Endothelial cell of umbilical vein (primary cell): ENCODE results near the gene NHS.

Experiments used
- CTCF ChIP-seq, 2 donors: IDR thresholded peaks; 1 replicate in 1 of 2; 2 replicates in 1 of 2; pipeline ENCODE4 v1.5.1; 2011; ENCODE audit warnings: low read length in 2 of 2, mild to moderate bottlenecking in 2 of 2, moderate library complexity in 2 of 2, control low read depth in 1 of 2, inconsistent platforms in 1 of 2, low read depth in 1 of 2; ENCODE audit not compliant: insufficient read depth in 1 of 2; ENCODE audit errors: extremely low read depth in 1 of 2
- EZH2 ChIP-seq: IDR thresholded peaks from 2 replicates; pipeline ENCODE4 v1.6.1; 2012; ENCODE audit warnings: borderline replicate concordance, low read depth, mild to moderate bottlenecking, moderate library complexity, low read length, inconsistent platforms; ENCODE audit not compliant: severe bottlenecking
- POLR2A ChIP-seq: IDR thresholded peaks from 2 replicates; pipeline ENCODE4 v1.6.1; 2012; ENCODE audit warnings: low read depth, mild to moderate bottlenecking, control low read depth, low read length

DNA sequence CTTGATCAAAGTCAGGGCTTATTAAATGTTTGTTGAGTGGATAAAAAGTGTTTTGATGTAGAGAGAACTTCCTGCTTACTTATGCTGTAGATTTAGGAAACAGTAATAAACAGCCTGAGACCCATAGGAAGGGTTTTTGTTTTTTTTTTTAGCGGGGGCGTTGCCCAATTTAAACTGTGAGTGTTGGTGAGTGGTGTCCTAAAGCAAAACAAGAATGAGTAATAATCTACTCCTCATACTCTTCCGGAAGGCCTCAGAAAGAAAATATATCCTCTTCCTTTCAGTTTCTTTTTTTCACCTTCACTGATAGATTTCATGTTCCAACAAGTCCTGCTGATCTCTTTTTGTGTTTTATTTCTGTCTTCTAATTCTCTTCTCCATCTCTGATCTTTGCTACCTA is 257.9 kb downstream of the NHS start:
- no peak for TF ChIP-seq CTCF (IDR thresholded peaks at IDR 0.05; ENCODE audit: extremely low read depth in 1 of 2, insufficient read depth in 1 of 2, low read depth in 1 of 2, low read length in 2 of 2)
- no peak for TF ChIP-seq POLR2A
- TF ChIP-seq EZH2, result no peak
